Esophagus mucosa (tissue), 1 donor: ENCODE measurements around the gene PROSER3. TPM values are rescaled to one million over a fixed set of nuclear protein-coding genes. Genes with fewer than 3 reads are reported as not detected.
A peak's percentile ranks its signal among the peaks of the same experiment; 100 is the strongest.
"Not testable (repeated sequence)": the region's sequence is repeated elsewhere in the genome, so short reads cannot be mapped to it uniquely, and the experiment has no call there.

Source experiments
- ATAC-seq: fragments of 200-7000 bp; cut with Tn5 transposase; one replicate; pipeline ENCODE4 v1.9.1; 2020
- total RNA-seq: library from RNA; stranded (reverse); gene quantifications from one replicate; pipeline ENCODE4 v1.2.4, GENCODE V29; 2023
- donor health status: DM: yes; HTN: yes; CAD: no.

Gene PROSER3
- total RNA-seq, 1 donor from 2014 or later, result 14.7 TPM

DNA sequence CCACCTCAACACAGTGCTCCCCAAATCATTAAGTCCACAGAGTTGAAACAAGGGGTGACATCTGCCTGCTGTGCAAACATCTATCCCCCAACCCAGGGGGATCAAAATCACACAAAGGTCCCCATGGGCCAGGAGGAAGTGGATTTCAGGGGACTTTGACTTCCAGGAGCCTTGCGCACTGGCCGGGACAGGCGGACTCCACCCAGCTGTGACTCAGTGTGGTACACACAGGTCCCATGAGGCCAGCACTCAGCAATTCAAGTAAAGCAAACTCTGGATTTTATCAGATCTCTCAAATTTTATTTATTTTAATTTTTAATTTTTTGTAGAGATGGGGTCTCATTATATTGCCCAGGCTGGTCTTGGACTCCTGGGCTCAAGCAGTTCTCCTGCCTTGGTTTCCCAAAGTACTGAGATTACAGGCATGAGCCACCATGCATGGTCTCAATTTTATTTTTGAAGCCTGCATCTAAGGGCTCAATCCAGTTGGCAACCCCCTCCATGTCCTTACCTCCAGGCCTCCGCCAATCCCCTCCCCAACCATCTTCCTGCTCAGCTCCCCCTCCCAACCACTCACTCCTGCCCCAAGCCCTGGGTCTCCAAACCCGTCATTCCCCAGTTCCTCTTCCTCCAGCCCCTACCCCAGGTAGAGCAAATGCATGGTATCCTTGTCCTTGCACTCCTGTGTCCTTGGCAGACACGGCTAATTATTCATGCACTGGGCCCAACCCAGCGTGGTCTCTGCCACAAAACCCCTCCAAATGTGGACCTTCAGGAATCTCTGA is 35.6 kb downstream of the PROSER3 start:
- ATAC-seq, result no peak

DNA sequence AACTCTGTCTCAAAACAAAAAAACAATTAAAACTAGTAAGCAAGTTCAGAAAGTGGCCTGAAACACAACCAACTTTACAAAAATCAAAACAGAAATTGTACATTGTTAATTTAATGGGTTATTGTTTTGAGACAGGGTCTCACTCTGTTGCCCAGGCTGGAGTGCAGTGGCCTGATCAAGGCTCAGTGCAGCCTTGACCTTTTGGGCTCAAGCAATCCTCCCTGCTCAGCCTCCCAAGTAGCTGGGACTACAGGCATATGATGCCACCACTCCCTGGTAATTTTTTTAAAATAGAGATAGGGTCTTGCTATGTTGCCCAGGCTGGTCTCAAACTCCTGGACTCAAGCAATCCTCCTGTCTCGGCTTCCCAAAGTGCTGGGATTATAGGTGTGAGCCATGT is 37.6 kb downstream of the PROSER3 start:
- ATAC-seq, result not testable (repeated sequence)

DNA sequence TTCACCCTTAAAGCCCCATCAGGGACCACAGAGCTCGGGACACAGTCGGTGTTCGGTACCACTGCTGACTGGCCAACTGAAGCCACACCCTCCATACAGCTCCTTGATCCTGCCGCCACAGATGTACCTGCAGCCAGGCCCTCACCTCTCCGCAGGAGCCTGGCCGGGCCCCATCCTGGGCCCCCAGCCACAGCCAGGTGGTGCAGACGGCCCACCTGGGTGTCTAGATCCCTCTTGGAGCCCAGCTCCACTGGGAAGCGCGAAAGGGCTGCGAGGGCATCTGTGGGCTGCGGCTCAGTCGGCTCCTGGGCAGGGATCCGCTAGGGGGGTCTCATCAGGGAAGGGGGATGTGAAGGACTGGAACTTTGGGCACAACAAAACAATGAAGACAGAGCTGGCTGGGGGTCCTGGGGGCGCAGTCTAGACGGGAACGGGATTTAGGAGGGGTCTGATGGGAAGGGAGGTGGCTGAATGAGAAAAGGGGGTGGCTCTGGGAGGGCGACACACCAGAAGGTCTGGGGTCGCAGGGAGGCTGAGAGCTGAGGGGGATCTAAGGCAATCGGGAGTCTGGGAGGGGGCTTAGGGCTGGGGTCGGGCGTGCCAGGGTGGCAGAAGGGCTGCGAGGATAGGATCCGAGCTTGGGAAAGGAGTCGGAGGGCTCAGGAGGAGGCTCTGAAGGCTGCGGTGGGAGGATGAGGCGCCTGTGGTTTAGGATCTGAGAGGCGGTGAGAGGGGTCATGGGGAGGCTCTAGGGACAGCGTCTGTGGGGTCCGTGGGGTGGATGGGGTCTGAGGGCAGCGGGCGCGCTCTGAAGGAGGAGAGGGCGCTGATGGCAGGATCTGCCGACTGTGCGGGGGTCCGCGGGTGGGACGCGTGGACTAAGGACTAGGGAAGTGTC is 38.9 kb downstream of the PROSER3 start:
- peak; percentile 19 for ATAC-seq

DNA sequence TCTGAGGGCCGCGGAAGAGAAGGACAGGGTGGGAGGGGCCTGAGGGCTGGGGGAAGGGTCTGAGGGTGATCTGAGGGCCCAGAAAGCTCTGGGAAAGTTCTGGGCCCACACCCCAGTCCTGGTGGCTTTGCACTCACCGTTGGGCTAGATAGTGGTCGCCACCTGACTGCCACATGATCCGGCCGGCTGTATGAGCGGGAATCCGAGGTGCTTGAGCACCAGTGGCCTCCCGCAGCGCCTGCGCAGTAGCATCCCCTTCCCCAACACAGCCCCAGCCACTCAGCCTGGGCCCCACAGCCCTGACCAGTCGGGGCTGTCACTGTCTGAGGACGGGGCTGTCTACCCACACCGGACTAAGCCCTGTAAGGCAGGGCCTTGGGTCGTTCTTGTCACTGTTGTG is 39.7 kb downstream of the PROSER3 start:
- ATAC-seq, result no peak

DNA sequence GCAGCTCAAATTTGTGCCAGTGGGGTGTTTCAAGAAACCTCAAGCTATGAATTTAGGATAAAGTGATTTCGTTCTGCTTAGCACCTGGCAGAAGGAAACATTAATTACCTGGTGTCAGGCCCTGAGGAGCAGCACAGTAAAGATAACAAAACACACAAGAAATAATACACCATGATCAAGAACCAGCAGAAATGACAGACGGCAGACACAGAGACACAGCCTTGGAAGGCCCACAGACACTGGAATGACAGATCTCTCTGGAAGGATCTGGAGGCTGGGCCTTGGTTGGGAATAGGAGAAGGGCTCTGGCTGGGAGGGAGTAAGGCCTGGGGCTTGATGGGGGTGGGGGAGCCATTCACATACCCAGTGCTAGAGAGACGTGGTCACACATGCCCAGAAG is 43.9 kb downstream of the PROSER3 start:
- no peak for ATAC-seq

DNA sequence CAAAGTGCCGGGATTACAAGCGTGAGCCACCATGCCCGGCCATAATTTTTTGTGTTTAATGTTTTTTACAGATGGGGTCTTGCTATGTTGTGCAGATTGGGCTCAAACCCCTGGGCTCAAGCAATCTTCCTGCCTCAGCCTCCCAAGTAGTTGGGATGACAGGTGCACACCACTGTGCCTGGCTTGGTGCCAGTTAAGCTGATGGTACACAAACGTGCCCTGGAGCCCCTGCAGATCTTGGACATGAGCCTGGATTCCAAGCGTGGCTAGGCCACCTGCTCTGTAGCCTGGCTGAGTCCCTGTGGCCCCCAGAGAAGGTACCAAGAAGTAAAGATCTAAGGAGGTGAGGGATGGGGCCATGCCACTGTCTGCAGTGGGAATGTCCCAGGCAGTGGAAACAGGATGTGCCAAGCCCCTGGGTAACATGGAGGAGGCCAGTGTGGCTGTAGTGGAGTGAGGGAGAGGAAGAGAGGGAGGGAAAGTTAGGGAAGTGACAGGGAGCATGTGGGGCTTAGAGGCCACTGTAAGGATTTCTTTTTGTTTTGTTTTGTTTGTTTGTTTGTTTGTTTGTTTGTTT is 47.6 kb downstream of the PROSER3 start:
- no peak for ATAC-seq

DNA sequence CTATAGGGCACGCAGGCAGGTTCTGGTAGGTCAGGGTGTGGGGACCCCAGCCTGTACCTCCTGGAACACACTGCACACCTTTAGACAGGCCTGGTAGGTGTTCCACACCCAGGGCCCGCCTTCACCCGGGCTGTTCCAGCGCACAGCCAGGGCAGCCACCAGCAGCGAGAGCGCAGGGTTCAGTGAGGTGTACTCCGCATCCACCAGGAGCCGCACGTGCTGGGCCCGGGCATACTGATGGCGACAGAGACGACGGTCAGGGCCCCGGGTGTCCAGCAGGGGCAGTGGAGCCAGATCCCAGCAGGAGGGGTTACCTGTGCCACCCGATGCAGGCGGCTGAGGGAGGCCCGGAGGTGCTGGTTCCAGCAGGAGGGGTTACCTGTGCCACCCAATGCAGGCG is 48.6 kb downstream of the PROSER3 start:
- no peak for ATAC-seq

DNA sequence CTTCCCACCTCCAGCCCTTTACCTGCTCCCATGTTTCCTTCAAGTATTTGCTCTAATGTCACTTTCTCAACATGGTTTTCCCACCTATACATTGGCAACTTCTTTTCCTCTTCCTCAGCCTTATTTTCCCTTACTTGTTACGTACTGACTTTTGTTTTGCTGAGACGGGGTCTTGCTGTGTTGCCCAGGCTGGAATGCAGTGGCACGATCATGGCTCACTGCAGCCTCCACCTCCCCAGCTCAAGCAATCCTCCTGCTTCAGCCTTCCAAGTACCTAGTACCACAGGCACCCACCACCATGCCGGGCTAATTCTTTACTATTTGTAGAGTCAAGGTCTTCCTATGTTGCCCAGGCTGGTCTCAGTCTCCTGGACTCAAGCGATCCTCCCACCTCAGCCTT is 49.7 kb downstream of the PROSER3 start:
- ATAC-seq, result no peak

DNA sequence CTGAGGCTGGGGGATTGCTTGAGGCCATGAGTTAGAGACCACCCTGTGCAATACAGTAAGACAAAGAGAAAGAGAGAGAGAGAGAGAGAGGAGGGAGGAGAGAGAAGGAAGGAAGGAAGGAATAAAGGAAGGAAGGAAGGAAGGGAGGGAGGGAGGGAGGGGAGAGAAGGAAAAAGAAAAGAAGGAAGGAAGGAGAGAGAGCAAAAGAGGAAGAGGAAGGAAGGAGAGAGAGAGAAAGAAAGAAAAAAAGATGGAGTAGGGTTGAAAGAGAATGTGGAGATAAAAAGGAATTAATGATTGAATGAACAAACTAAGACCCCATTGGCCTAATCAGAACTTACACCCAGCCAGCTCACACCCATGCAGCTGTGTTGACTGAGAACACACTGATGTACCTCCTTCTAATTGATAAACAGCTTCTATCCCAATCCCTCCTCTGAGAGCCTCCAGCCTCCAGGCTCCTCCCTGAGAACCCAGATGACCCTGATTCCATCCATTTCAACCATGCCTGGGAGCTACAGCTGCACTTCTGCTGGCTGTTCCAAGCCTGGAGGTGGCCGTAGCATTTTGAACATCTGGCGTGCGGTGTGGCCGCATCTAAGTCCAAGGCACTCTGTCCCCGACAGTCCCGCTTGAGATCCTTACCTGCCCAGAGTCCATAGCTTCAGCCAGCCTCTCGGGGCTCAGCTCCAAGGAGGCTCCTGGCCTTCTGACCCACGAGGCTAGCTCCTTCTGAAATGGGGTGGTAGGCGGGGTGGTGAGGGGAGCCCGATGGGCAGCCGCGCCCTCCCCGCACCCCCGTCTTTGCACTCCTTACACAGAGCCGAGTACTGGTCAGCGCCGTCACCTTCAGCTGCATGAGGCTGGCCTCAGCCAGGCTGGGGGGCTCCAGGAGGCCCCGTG is 53.6 kb downstream of the PROSER3 start:
- ATAC-seq, result no peak

DNA sequence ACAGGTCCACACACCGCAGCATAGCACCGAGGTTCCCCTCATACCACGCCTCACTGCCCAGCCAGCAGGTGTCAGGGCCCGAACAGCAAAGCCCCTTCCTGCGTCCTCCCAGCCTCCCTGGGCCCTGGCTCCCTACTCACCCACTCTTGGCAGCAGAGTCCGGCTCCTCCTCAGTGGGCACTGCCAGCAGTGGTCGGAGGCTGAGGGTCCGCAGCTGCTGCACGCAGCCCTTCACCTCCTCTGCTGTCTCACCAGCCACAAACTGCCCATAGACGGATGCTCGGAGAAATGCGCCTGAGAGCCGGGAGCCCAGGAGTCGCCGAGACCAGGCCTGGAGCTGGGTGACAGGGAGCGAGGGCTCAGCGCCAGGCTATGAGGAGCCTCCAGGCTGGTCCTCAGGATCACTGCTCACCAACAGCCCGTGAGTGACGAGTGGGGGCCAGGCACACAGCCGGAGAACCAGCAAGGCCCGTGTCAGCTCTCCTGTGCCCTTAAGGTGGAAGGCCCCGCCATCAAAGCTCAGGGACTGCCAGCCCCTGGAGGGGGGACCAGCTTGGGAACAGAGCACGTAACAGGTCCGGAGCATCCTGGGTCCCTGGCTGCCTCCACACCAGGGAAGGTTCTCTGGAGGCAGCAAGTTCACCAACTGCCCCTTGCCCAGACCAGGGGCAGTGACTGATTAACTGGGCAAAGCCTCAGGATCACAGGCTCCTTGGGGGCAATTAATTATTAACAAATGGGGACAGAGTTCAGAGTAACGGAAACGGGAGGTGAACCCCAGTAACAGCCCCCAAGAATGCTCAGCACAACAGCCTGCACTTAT is 54.5 kb downstream of the PROSER3 start, which contains the start of gene PRODH2:
Gene PRODH2, minus strand, starts transcription at position 626 of the 823 bp plus-strand sequence. Its CDS starts 40 bp downstream, at position 586.
- peak; percentile 15 for ATAC-seq

DNA sequence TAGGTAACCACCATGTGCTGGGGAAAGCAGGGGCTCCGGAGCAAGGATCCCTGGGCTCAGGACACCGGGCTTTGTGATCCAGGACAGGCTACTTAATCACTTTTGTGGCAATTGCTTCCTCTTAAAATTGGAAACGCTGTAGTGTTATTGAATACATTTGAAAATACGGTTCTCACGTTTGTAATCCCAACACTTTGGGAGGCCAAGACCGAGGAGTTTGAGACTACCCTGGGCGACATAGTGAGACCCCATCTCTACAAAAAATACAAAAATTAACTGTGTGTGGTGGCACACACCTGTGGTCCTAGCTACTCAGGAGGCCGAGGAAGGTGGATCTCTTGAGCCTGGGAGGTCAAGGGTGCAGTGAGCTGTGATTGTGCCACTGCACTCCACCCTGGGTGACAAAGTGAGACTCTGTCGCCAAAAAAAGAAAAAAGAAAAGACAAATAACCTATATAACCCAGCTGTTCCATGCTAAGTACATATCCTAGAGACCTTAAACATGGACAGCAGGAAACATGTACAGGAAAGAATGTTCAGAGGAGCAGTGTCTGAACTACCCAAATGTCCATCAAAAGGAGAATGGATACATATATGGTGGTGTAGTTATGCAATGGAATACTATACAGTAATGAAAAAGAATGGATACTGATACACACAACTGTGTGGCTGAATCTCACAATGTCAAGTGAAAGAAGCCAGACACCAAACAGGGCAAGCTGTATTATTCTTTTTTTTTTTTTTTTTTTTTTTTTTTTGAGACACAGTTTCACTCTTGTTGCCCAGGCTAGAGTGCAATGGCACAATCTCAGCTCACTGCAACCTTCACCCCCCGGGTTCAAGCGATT is 55.3 kb downstream of the PROSER3 start:
- no peak for ATAC-seq

DNA sequence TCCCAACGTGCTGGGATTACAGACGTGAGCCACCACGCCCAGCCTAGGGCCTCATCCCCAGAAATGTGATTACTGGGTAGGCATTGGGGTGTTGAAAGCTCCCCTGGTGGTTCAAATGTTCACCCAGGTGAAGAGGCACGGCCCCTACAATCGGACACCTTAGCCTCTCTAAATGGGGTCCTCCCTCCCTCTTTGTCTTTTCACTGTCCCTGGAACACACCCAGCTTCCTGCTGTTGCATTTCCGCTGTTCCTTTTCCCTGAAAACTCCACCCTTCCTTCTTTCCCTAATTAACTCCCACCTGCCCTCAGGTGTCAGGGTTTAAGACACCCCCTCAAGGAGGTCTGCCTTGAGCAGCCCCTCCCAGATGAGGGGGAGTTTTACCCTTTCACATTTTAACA is 58.3 kb downstream of the PROSER3 start:
- no peak for ATAC-seq

DNA sequence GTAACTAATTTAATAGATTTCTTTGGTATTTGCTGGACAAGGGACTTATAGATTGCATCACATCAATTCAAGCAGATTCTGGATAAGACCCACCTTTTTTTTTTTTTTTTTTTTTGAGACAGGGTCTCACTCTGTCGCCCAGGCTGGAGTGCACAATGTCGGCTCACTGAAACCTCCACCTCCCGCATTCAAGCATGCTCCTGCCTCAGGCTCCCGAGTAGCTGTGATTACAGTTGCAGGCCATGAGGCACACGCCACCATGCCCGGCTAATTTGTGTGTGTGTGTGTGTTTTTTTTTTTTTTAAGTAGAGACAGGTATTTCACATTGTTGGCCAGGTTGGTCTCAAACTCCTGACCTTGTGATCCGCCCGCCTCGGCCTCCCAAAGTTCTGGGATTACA is 58.9 kb downstream of the PROSER3 start:
- ATAC-seq, result no peak

DNA sequence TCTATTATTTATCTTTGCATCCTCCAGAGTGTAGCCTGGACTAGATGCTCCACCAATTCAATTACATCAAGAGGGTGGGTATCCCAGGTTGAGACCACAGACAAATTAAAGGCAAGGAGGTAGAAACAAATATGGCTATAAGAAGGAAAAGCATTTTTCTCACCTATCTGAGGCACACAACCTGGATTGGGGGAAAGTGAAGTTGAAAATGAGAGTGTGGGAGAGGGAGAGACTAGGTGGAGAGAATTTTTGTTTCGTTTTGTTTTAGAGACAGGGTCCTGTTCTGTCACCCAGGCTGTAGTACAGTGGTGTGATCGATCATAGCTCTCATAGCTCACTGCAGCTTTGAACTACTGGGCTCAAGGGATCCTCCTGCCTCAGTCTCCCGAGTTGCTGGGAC is 60.5 kb downstream of the PROSER3 start:
- no peak for ATAC-seq

Other genes with a start within 250 kb of the PROSER3 start
- gene DMKN, start 244.5 kb upstream of the PROSER3 start, total RNA-seq, result 406 TPM
- gene SBSN, start 229.9 kb upstream of the PROSER3 start, total RNA-seq, result 1,433 TPM
- gene GAPDHS, start 224.7 kb upstream of the PROSER3 start, total RNA-seq, result not detected
- gene TMEM147, start 212.6 kb upstream of the PROSER3 start, total RNA-seq, result 87.7 TPM
- gene ATP4A, start 194.5 kb upstream of the PROSER3 start, total RNA-seq, result not detected
- not detected for gene PMIS2, start 172.0 kb upstream of the PROSER3 start, total RNA-seq
- 15.4 TPM for gene HAUS5, start 145.4 kb upstream of the PROSER3 start, total RNA-seq
- gene RBM42, start 129.1 kb upstream of the PROSER3 start, total RNA-seq, result 52.7 TPM
- 2.2 TPM for gene ETV2, start 116.4 kb upstream of the PROSER3 start, total RNA-seq
- 553 TPM for gene COX6B1, start 109.9 kb upstream of the PROSER3 start, total RNA-seq
- gene UPK1A, start 91.7 kb upstream of the PROSER3 start, total RNA-seq, result 3.8 TPM
- not detected for gene ZBTB32, start 53.6 kb upstream of the PROSER3 start, total RNA-seq
- gene KMT2B, start 40.2 kb upstream of the PROSER3 start, total RNA-seq, result 21.1 TPM
- 2.4 TPM for gene IGFLR1, start 15.7 kb upstream of the PROSER3 start, total RNA-seq
- gene U2AF1L4, start 12.8 kb upstream of the PROSER3 start, total RNA-seq, result 10.1 TPM
- 56.9 TPM for gene PSENEN, start 12.5 kb upstream of the PROSER3 start, total RNA-seq
- gene LIN37, start 9.6 kb upstream of the PROSER3 start, total RNA-seq, result 3.0 TPM
- gene HSPB6, start 1.1 kb upstream of the PROSER3 start, total RNA-seq, result 2.6 TPM
- 3.9 TPM for gene ARHGAP33, start 17.4 kb downstream of the PROSER3 start, total RNA-seq
- not detected for gene PRODH2, start 54.7 kb downstream of the PROSER3 start, total RNA-seq
- not detected for gene NPHS1, start 94.3 kb downstream of the PROSER3 start, total RNA-seq
- 0.24 TPM for gene KIRREL2, start 98.7 kb downstream of the PROSER3 start, total RNA-seq
- gene APLP1, start 110.4 kb downstream of the PROSER3 start, total RNA-seq, result 0.84 TPM
- 4.2 TPM for gene NFKBID, start 142.4 kb downstream of the PROSER3 start, total RNA-seq
- gene HCST, start 144.4 kb downstream of the PROSER3 start, total RNA-seq, result 0.96 TPM
- gene TYROBP, start 150.1 kb downstream of the PROSER3 start, total RNA-seq, result 4.1 TPM
- 7.7 TPM for gene LRFN3, start 178.2 kb downstream of the PROSER3 start, total RNA-seq
- gene SDHAF1, start 237.0 kb downstream of the PROSER3 start, total RNA-seq, result 10.2 TPM